IPS-18a (cell line): ENCODE measurements around the gene IL9.

Experiments
- H3K27ac ChIP-seq: one replicate; pipeline ENCODE4 v1.5.1; 2013; ENCODE audit warnings: low read length
- H3K27me3 ChIP-seq: one replicate; pipeline ENCODE4 v1.6.1; 2013; ENCODE audit warnings: mild to moderate bottlenecking, low read length; ENCODE audit not compliant: control insufficient read depth, insufficient read depth
- H3K36me3 ChIP-seq: one replicate; pipeline ENCODE4 v1.6.1; 2013; ENCODE audit warnings: low read depth, low read length; ENCODE audit not compliant: control insufficient read depth
- H3K4me1 ChIP-seq: one replicate; pipeline ENCODE4 v1.6.1; 2013; ENCODE audit warnings: low read depth, low read length; ENCODE audit not compliant: control insufficient read depth
- H3K4me3 ChIP-seq: one replicate; pipeline ENCODE4 v1.5.1; 2013; ENCODE audit warnings: low read length
- H3K9ac ChIP-seq: one replicate; pipeline ENCODE4 v1.6.1; 2013; ENCODE audit warnings: mild to moderate bottlenecking, low read length, moderate library complexity
- H3K9me3 ChIP-seq: one replicate; pipeline ENCODE4 v1.6.1; 2013; ENCODE audit warnings: low read depth, low read length; ENCODE audit not compliant: control insufficient read depth

IL9 gene

GRCh38 chr5:135850231-135850630 is 45.4 kb downstream of the IL9 start:
- Histone ChIP-seq H3K4me1 (no peaks in the 10 kb centered on the region), H3K27ac (no peak overlapping the region), H3K4me3 (no peak overlapping the region), H3K36me3 (no peaks in the 10 kb centered on the region), H3K9ac (no peak overlapping the region), H3K27me3 (no peaks in the 10 kb centered on the region), H3K9me3 (no peaks in the 10 kb centered on the region)

- Histone ChIP-seq H3K4me1 (no peaks in the 10 kb centered on the region), H3K36me3 (no peaks in the 10 kb centered on the region), H3K27me3 (no peaks in the 10 kb centered on the region), H3K4me3 (no peak overlapping the region), H3K27ac (no peak overlapping the region), H3K9ac (no peak overlapping the region), H3K9me3 (no peaks in the 10 kb centered on the region)
Observed at GRCh38 chr5:135847976-135848375, 47.7 kb downstream of the IL9 start.

- Histone ChIP-seq H3K4me3 (no peak overlapping the region), H3K36me3 (no peaks in the 10 kb centered on the region), H3K9ac (no peak overlapping the region), H3K27ac (no peak overlapping the region), H3K27me3 (no peaks in the 10 kb centered on the region), H3K4me1 (no peaks in the 10 kb centered on the region), H3K9me3 (no peaks in the 10 kb centered on the region)
Observed at GRCh38 chr5:135846311-135846710, 49.3 kb downstream of the IL9 start.

- no peaks in the 10 kb centered on the region for H3K27me3 ChIP-seq
- no peak overlapping the region for H3K4me3 ChIP-seq
- no peak overlapping the region for H3K9ac ChIP-seq
- H3K9me3 ChIP-seq: no peaks in the 10 kb centered on the region
- H3K27ac ChIP-seq: no peak overlapping the region
- no peaks in the 10 kb centered on the region for H3K36me3 ChIP-seq
- H3K4me1 ChIP-seq: no peaks in the 10 kb centered on the region
Observed at GRCh38 chr5:135843571-135844337, 51.9 kb downstream of the IL9 start.

GRCh38 chr5:135842737-135843136 is 52.9 kb downstream of the IL9 start:
- H3K4me3 ChIP-seq: no peak overlapping the region
- no peak overlapping the region for H3K9ac ChIP-seq
- H3K4me1 ChIP-seq: no peaks in the 10 kb centered on the region
- no peak overlapping the region for H3K27ac ChIP-seq
- no peaks in the 10 kb centered on the region for H3K9me3 ChIP-seq
- no peaks in the 10 kb centered on the region for H3K36me3 ChIP-seq
- no peaks in the 10 kb centered on the region for H3K27me3 ChIP-seq
